ENCODE measurements around the gene ZFAND5.
A peak's percentile ranks its signal among the peaks of the same experiment; 100 is the strongest.

The ZFAND5 gene

DNA sequence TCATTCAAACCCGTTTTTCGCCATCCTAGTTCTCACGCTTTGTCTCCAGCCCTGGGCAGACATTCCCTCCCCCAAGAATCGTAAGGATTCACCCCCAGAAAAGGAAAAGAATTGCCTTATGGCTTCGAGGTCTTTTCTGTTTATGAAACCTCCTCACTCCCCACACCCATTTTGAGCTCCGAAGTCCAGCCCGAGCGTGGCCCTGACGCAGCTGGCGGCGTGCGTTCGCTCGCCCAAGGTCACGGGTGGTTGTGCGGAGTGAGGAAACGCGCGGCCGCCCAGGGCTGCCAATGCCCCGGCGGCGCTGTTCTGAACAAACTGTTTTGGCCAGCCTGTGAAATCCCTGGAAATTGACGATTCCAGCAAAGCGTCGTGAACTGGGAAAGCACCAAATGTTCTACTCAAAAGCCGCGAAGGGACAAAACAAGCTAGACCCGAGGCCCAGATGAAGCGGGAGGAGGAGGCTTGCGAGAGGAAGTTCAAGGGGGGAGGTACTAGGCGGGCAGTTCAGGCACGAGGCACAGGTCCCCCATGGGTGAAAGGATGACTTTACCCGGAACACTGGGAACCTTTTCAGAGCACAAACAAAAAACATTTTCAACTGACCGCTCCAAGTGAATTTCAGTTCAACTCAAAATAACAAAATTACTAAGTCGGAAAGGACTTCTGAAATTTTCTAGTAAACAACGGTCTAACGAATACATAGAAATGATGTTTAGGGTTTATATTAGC, 683 bp upstream of the ZFAND5 start:
- Histone ChIP-seq H3K4me2 (ENCODE audit: low read length) (peak overlapping the region; percentile 74), H3K36me3 (ENCODE audit: control insufficient read depth, insufficient read depth, low read length) (no peaks in the 10 kb centered on the region)

DNA sequence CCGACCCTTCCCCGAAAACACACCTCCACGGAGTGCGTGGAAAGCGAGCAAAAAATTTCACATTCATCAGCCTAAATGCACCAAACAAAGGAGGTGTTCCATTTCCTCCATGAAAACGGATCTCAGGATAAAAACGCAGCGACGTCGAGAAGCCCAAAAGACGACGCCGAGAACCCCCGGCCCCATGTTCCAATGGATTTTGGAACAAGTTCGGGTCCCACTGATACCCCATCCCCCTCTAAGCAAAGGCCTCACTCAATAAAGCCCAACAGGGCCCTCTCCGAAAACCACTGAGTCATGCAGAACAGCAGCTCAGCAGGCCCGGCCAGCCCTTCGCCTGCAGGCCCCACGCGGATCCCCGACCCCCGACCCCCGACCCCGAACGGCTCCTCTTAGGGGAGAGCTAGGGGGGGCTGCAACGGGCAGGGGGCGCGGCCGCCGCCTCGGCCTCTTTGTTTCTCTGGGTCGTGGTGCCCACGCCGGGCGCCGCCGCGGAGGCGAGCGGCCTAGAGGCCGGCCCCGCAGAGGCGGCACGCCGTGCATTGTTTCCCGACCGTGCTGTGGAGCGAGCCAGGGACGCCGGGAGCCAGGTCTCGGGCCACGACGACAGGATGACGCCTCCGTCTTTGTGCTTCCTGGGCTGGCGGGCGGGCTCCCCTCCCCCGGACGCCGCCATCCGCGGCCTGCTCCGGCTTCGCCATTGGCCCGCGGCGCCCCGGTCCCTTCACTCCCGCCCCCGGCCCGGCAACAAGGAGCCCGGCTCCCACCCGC, 915 bp downstream of the ZFAND5 start:
- peak overlapping the region; percentile 100 for H3K27ac ChIP-seq
- peaks cover 21% of the 10 kb centered on the region for H3K79me2 ChIP-seq
- TF ChIP-seq, protein P1, sequence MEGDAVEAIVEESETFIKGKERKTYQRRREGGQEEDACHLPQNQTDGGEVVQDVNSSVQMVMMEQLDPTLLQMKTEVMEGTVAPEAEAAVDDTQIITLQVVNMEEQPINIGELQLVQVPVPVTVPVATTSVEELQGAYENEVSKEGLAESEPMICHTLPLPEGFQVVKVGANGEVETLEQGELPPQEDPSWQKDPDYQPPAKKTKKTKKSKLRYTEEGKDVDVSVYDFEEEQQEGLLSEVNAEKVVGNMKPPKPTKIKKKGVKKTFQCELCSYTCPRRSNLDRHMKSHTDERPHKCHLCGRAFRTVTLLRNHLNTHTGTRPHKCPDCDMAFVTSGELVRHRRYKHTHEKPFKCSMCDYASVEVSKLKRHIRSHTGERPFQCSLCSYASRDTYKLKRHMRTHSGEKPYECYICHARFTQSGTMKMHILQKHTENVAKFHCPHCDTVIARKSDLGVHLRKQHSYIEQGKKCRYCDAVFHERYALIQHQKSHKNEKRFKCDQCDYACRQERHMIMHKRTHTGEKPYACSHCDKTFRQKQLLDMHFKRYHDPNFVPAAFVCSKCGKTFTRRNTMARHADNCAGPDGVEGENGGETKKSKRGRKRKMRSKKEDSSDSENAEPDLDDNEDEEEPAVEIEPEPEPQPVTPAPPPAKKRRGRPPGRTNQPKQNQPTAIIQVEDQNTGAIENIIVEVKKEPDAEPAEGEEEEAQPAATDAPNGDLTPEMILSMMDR (IDR thresholded peaks at IDR 0.05) = no peak
- H2AFZ ChIP-seq = peak overlapping the region; percentile 82
- H3K4me3 ChIP-seq (ENCODE audit: low read depth, low read length) = peak overlapping the region; percentile 86
- H3K4me2 ChIP-seq (ENCODE audit: low read length) = peak overlapping the region; percentile 82
- peaks cover 2% of the 10 kb centered on the region for H3K4me1 ChIP-seq
- H3K9me3 ChIP-seq (ENCODE audit: control insufficient read depth, low read length) = no peaks in the 10 kb centered on the region
- no peaks in the 10 kb centered on the region for H3K36me3 ChIP-seq (ENCODE audit: control insufficient read depth, insufficient read depth, low read length)
- no peaks in the 10 kb centered on the region for H3K27me3 ChIP-seq (ENCODE audit: control insufficient read depth, insufficient read depth, low read length)
- H3K9ac ChIP-seq = peak overlapping the region; percentile 76

More for the DNA sequence above, 683 bp upstream of the ZFAND5 start:
- Histone ChIP-seq H3K9me3 (ENCODE audit: control insufficient read depth, low read length) (no peaks in the 10 kb centered on the region), H3K4me1 (peaks cover 2% of the 10 kb centered on the region), H3K27ac (peak overlapping the region; percentile 100), H3K27me3 (ENCODE audit: control insufficient read depth, insufficient read depth, low read length) (no peaks in the 10 kb centered on the region), H3K4me3 (ENCODE audit: low read depth, low read length) (peak overlapping the region; percentile 86), H3K9ac (peak overlapping the region; percentile 46), H3K79me2 (peaks cover 10% of the 10 kb centered on the region), H2AFZ (peak overlapping the region; percentile 91)
- TF ChIP-seq, protein P1 (IDR thresholded peaks at IDR 0.05) = peak; percentile 7

DNA sequence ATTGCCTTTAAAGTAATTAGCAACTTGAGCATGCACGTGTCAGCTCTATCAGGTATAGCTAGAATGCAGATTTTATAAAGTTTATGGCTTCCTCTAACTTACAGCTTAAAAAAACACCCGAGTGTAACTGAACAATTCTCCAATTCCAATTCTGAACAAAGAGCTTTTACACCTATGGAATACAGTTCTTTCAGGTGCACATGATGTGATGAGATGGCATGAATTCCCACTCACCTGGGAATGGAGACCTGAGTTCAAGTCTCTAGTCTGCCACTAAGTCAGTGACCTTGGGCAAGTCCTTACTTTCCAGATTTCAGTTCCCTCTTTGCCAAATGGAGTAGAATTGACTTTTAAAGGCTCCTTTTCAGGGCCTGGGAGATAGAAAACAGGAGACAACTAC, 1.8 kb downstream of the ZFAND5 start:
- peak overlapping the region; percentile 86 for H3K4me3 ChIP-seq (ENCODE audit: low read depth, low read length)
- H3K9ac ChIP-seq = peak overlapping the region; percentile 76
- TF ChIP-seq, protein P1 (IDR thresholded peaks at IDR 0.05) = no peak
- H3K27me3 ChIP-seq (ENCODE audit: control insufficient read depth, insufficient read depth, low read length) = no peaks in the 10 kb centered on the region
- peaks cover 2% of the 10 kb centered on the region for H3K4me1 ChIP-seq
- H3K36me3 ChIP-seq (ENCODE audit: control insufficient read depth, insufficient read depth, low read length) = no peaks in the 10 kb centered on the region
- peak overlapping the region; percentile 100 for H3K27ac ChIP-seq
- H3K9me3 ChIP-seq (ENCODE audit: control insufficient read depth, low read length) = no peaks in the 10 kb centered on the region
- H3K79me2 ChIP-seq = peaks cover 22% of the 10 kb centered on the region
- no peak overlapping the region for H2AFZ ChIP-seq
- peak overlapping the region; percentile 82 for H3K4me2 ChIP-seq (ENCODE audit: low read length)

DNA sequence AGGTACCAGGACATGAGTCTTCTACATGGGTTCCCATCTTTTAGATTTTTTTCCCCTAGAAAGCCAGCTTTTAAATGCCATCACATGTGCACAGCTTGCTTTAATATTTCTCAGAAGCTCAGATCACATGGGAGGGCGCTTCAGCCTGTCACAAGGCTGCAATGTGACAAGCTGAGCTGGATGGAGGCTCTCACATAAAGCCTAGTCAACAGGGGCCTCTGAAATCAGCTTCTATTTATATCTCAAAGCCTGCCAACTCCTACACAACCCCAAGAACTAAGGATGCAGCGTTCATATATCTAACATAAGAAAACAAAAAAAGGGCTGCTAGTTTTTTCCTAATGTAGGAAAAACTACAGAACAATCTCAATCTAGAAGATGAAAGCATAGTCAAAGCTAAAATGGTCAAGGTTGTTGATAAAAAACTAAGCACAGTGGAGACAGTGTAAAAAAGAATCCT, 2.3 kb downstream of the ZFAND5 start:
- H3K27me3 ChIP-seq (ENCODE audit: control insufficient read depth, insufficient read depth, low read length) = no peaks in the 10 kb centered on the region
- H3K36me3 ChIP-seq (ENCODE audit: control insufficient read depth, insufficient read depth, low read length) = no peaks in the 10 kb centered on the region
- TF ChIP-seq, protein P1 (IDR thresholded peaks at IDR 0.05) = no peak
- H3K4me2 ChIP-seq (ENCODE audit: low read length) = peak overlapping the region; percentile 82
- no peak overlapping the region for H3K9ac ChIP-seq
- no peaks in the 10 kb centered on the region for H3K9me3 ChIP-seq (ENCODE audit: control insufficient read depth, low read length)
- H3K79me2 ChIP-seq = peaks cover 22% of the 10 kb centered on the region
- peak overlapping the region; percentile 100 for H3K27ac ChIP-seq
- no peak overlapping the region for H2AFZ ChIP-seq
- peaks cover 2% of the 10 kb centered on the region for H3K4me1 ChIP-seq
- peak overlapping the region; percentile 86 for H3K4me3 ChIP-seq (ENCODE audit: low read depth, low read length)
